IPS-NIHi7 (cell line): ENCODE data around the gene DIAPH2.

Source experiments
- DNase-seq: peaks from one replicate; pipeline ENCODE4 v3.0.0; 2012; ENCODE audit warnings: mixed read lengths; ENCODE audit errors: extremely low spot score

DIAPH2 gene

GRCh38 chrX:97046867-97047266 is 362.2 kb downstream of the DIAPH2 start:
- no peak for DNase-seq

- DNase-seq, result no peak
Observed at GRCh38 chrX:97050392-97050791, 365.8 kb downstream of the DIAPH2 start.

- DNase-seq, result no peak
Observed at GRCh38 chrX:97057349-97057909, 372.8 kb downstream of the DIAPH2 start.

- DNase-seq, result peak; percentile 72
Observed at GRCh38 chrX:97060020-97060419, 375.4 kb downstream of the DIAPH2 start.

- DNase-seq, result no peak
Observed at GRCh38 chrX:97065066-97065465, 380.4 kb downstream of the DIAPH2 start.

GRCh38 chrX:97065973-97066372 is 381.3 kb downstream of the DIAPH2 start:
- DNase-seq, result no peak

GRCh38 chrX:97066381-97066780 is 381.7 kb downstream of the DIAPH2 start:
- DNase-seq, result no peak

- DNase-seq, result no peak
Observed at GRCh38 chrX:97070346-97070745, 385.7 kb downstream of the DIAPH2 start.

- DNase-seq, result no peak
Observed at GRCh38 chrX:97074400-97074799, 389.8 kb downstream of the DIAPH2 start.

GRCh38 chrX:97089116-97089515 is 404.5 kb downstream of the DIAPH2 start:
- no peak for DNase-seq

- DNase-seq, result no peak
Observed at GRCh38 chrX:97096385-97096784, 411.7 kb downstream of the DIAPH2 start.

GRCh38 chrX:97102938-97103337 is 418.3 kb downstream of the DIAPH2 start:
- DNase-seq, result no peak

GRCh38 chrX:97109730-97110129 is 425.1 kb downstream of the DIAPH2 start:
- DNase-seq, result no peak

- DNase-seq, result no peak
Observed at GRCh38 chrX:97117572-97117971, 432.9 kb downstream of the DIAPH2 start.

GRCh38 chrX:97119474-97120109 is 434.9 kb downstream of the DIAPH2 start:
- no peak for DNase-seq

- no peak for DNase-seq
Observed at GRCh38 chrX:97123001-97123400, 438.4 kb downstream of the DIAPH2 start.

- DNase-seq, result no peak
Observed at GRCh38 chrX:97126020-97126419, 441.4 kb downstream of the DIAPH2 start.

- no peak for DNase-seq
Observed at GRCh38 chrX:97132664-97133415, 448.2 kb downstream of the DIAPH2 start.

- DNase-seq, result no peak
Observed at GRCh38 chrX:97145934-97146333, 461.3 kb downstream of the DIAPH2 start.

GRCh38 chrX:97155816-97156215 is 471.2 kb downstream of the DIAPH2 start:
- DNase-seq, result no peak

GRCh38 chrX:97158269-97158668 is 473.6 kb downstream of the DIAPH2 start:
- DNase-seq, result no peak

- DNase-seq, result peak; percentile 12
Observed at GRCh38 chrX:97159916-97160800, 475.5 kb downstream of the DIAPH2 start.
